IMR-90 (cell line): ENCODE measurements around the gene PRR5L. TPM values are rescaled to one million over a fixed set of nuclear protein-coding genes. Genes with fewer than 3 reads are reported as not detected.
A peak's percentile ranks its signal among the peaks of the same experiment; 100 is the strongest.

Source experiments
- ATAC-seq: fragments of 200-7000 bp; cut with Tn5 transposase; 2 replicates; pipeline ENCODE4 v1.9.1; 2020; ENCODE audit warnings: low read depth, mild to moderate bottlenecking, moderate library complexity
- BruUV-seq: library from RNA; stranded (reverse); fragments of 400-500 nt; replicated peaks from 2 replicates; lab custom pipeline; 2021; lab: Mats Ljungman, UMichigan
- CTCF ChIA-PET: fragments of 300-600 bp; formaldehyde crosslinking; extraction: SDS; loops from one replicate; lab custom pipeline; 2021; ENCODE audit warnings: antibody characterized with exemption; lab: Yijun Ruan, JAX
- POLR2A ChIA-PET: fragments of 300-600 bp; sonication (Branson Sonifier 250); formaldehyde crosslinking; loops from one replicate; lab custom pipeline; 2022; ENCODE audit warnings: antibody characterized with exemption; ENCODE audit not compliant: unreplicated experiment; lab: Charles Lee
- DNase-seq: peaks from one replicate; pipeline ENCODE4 v3.0.0; 2013
- H2AFZ ChIP-seq: replicated peaks from 2 replicates; pipeline ENCODE3; 2013; ENCODE audit warnings: low read length, mild to moderate bottlenecking; ENCODE audit not compliant: poor library complexity
- H2AK5ac ChIP-seq: 2 replicates; pipeline ENCODE4 v1.6.1; 2013; ENCODE audit warnings: low read depth, low read length, inconsistent platforms
- H2AK9ac ChIP-seq: replicated peaks from 2 replicates; pipeline ENCODE3; 2013; ENCODE audit warnings: mild to moderate bottlenecking, low read depth, low read length, moderate library complexity; ENCODE audit not compliant: poor library complexity
- H2BK120ac ChIP-seq: 2 replicates; pipeline ENCODE4 v1.6.1; 2013; ENCODE audit warnings: low read depth, low read length, inconsistent platforms
- H2BK15ac ChIP-seq: 3 replicates; pipeline ENCODE4 v1.6.1; 2013; ENCODE audit warnings: low read depth, low read length, inconsistent platforms
- H2BK20ac ChIP-seq: 2 replicates; pipeline ENCODE4 v1.6.1; 2013; ENCODE audit warnings: low read depth, mild to moderate bottlenecking, inconsistent platforms, low read length, moderate library complexity
- H2BK5ac ChIP-seq: 2 replicates; pipeline ENCODE4 v1.6.1; 2013; ENCODE audit warnings: mild to moderate bottlenecking, low read depth, low read length, inconsistent platforms; ENCODE audit not compliant: poor library complexity, severe bottlenecking
- H3K14ac ChIP-seq: replicated peaks from 2 replicates; pipeline ENCODE4 v1.6.1; 2013; ENCODE audit warnings: low read depth, low read length, inconsistent platforms
- H3K18ac ChIP-seq: 2 replicates; pipeline ENCODE4 v1.6.1; 2013; ENCODE audit warnings: low read depth, low read length, control low read depth
- H3K23ac ChIP-seq: 2 replicates; pipeline ENCODE4 v1.6.1; 2013; ENCODE audit warnings: low read depth, low read length, inconsistent platforms
- H3K27ac ChIP-seq: 2 replicates; pipeline ENCODE4 v1.5.1; 2013; ENCODE audit warnings: mild to moderate bottlenecking, control low read depth, low read length; ENCODE audit not compliant: insufficient read depth
- H3K27me3 ChIP-seq: 2 replicates; pipeline ENCODE4 v1.6.1; 2013; ENCODE audit warnings: low read length; ENCODE audit not compliant: control insufficient read depth, insufficient read depth
- H3K36me3 ChIP-seq: 2 replicates; pipeline ENCODE4 v1.6.1; 2013; ENCODE audit warnings: low read length, mixed read lengths; ENCODE audit not compliant: control insufficient read depth, insufficient read depth
- H3K4ac ChIP-seq: 2 replicates; pipeline ENCODE4 v1.6.1; 2013; ENCODE audit warnings: low read depth, low read length, inconsistent platforms
- H3K4me1 ChIP-seq: 2 replicates; pipeline ENCODE4 v1.6.1; 2013; ENCODE audit warnings: low read length, mixed read lengths; ENCODE audit not compliant: control insufficient read depth, insufficient read depth
- H3K4me2 ChIP-seq: 2 replicates; pipeline ENCODE4 v1.6.1; 2013; ENCODE audit warnings: low read depth, mild to moderate bottlenecking, control low read depth, low read length, moderate library complexity
- H3K4me3 ChIP-seq: 2 replicates; pipeline ENCODE4 v1.5.1; 2013; ENCODE audit warnings: low read depth, mild to moderate bottlenecking, control low read depth, low read length, moderate library complexity; ENCODE audit not compliant: insufficient read depth
- H3K56ac ChIP-seq: 2 replicates; pipeline ENCODE4 v1.6.1; 2013; ENCODE audit warnings: low read length, inconsistent platforms; ENCODE audit not compliant: insufficient read depth; ENCODE audit errors: extremely low read depth
- H3K79me1 ChIP-seq, 2 experiments: 2 replicates each; pipeline ENCODE4 v1.6.1; 2013; ENCODE audit warnings: low read length in 2 of 2, inconsistent platforms in 1 of 2, low read depth in 1 of 2
- H3K9ac ChIP-seq: 2 replicates; pipeline ENCODE4 v1.6.1; 2013; ENCODE audit warnings: low read depth, low read length, control low read depth
- H3K9me1 ChIP-seq: 2 replicates; pipeline ENCODE4 v1.6.1; 2013; ENCODE audit warnings: low read length, inconsistent platforms; ENCODE audit not compliant: insufficient read depth
- H3K9me3 ChIP-seq: 2 replicates; pipeline ENCODE4 v1.6.1; 2013; ENCODE audit warnings: low read length; ENCODE audit not compliant: control insufficient read depth, insufficient read depth
- H4K20me1 ChIP-seq: 2 replicates; pipeline ENCODE4 v1.6.1; 2013; ENCODE audit warnings: low read length, inconsistent platforms; ENCODE audit not compliant: insufficient read depth
- H4K5ac ChIP-seq: 2 replicates; pipeline ENCODE4 v1.6.1; 2013; ENCODE audit warnings: mild to moderate bottlenecking, low read depth, low read length, control low read depth
- H4K8ac ChIP-seq, 2 experiments: 2 replicates each; pipeline ENCODE4 v1.6.1; 2013; ENCODE audit warnings: low read depth in 2 of 2, low read length in 2 of 2, control low read depth in 1 of 2, inconsistent platforms in 1 of 2
- H4K91ac ChIP-seq: 2 replicates; pipeline ENCODE4 v1.6.1; 2013; ENCODE audit warnings: low read depth, low read length, inconsistent platforms; ENCODE audit not compliant: insufficient read depth
- BHLHE40 ChIP-seq: fragments of 150-350 bp; IDR thresholded peaks from 2 replicates; pipeline ENCODE4 v1.6.1; 2016; ENCODE audit warnings: mild to moderate bottlenecking, low read depth, low read length
- CEBPB ChIP-seq: IDR thresholded peaks from 2 replicates; pipeline ENCODE4 v1.6.1; 2012; ENCODE audit warnings: low read depth, low read length, improper control_type of control experiment
- CHD1 ChIP-seq: IDR thresholded peaks from 2 replicates; pipeline ENCODE4 v1.6.1; 2012; ENCODE audit warnings: low read depth, low read length, improper control_type of control experiment
- FOS ChIP-seq: fragments of 150-350 bp; IDR thresholded peaks from 2 replicates; pipeline ENCODE4 v1.6.1; 2016; ENCODE audit warnings: low read depth, low read length
- MAFK ChIP-seq: IDR thresholded peaks from 2 replicates; pipeline ENCODE4 v1.6.1; 2012; ENCODE audit warnings: low read depth, low read length, improper control_type of control experiment
- MAZ ChIP-seq: IDR thresholded peaks from 2 replicates; pipeline ENCODE4 v1.6.1; 2012; ENCODE audit warnings: low read depth, mild to moderate bottlenecking, low read length, improper control_type of control experiment, moderate library complexity, borderline replicate concordance
- MXI1 ChIP-seq: IDR thresholded peaks from 2 replicates; pipeline ENCODE4 v1.6.1; 2012; ENCODE audit warnings: low read depth, mild to moderate bottlenecking, low read length, moderate library complexity, borderline replicate concordance
- NFE2L2 ChIP-seq: fragments of 150-350 bp; IDR thresholded peaks from 2 replicates; pipeline ENCODE4 v1.6.1; 2016; ENCODE audit warnings: low read depth, mild to moderate bottlenecking, low read length
- POLR2A ChIP-seq: IDR thresholded peaks from 2 replicates; pipeline ENCODE4 v1.6.1; 2012; ENCODE audit warnings: mild to moderate bottlenecking, low read depth, low read length
- RAD21 ChIP-seq: IDR thresholded peaks from 2 replicates; pipeline ENCODE4 v1.6.1; 2012; ENCODE audit warnings: low read length, improper control_type of control experiment
- RCOR1 ChIP-seq: IDR thresholded peaks from 2 replicates; pipeline ENCODE4 v1.6.1; 2012; ENCODE audit warnings: mild to moderate bottlenecking, low read length, improper control_type of control experiment; ENCODE audit not compliant: insufficient replicate concordance
- RFX5 ChIP-seq: IDR thresholded peaks from 2 replicates; pipeline ENCODE4 v1.8.0; 2012; ENCODE audit warnings: low read depth, mild to moderate bottlenecking, low read length, moderate library complexity
- SMC3 ChIP-seq: fragments of 150-350 bp; IDR thresholded peaks from 2 replicates; pipeline ENCODE4 v1.6.1; 2016; ENCODE audit warnings: low read depth, mild to moderate bottlenecking, antibody characterized with exemption, low read length, moderate library complexity
- WGBS, 2 experiments: methylation state at CpG; one replicate each; pipeline versions ENCODE4 v1.1.5 to v1.1.7; 2013; ENCODE audit warnings: missing lambda C conversion rate in 2 of 2; ENCODE audit not compliant: insufficient read length in 1 of 2; ENCODE audit errors: extremely low coverage in 2 of 2; 5-methylcytosine and 5-hydroxymethylcytosine counted together
- dilution Hi-C: fragments of 300-500 bp; cut with HindIII; formaldehyde crosslinking; loops from one replicate; pipeline ENCODE4 v1.14.3; 2018; ENCODE audit warnings: low sequenced_read_pairs; ENCODE audit not compliant: unreplicated experiment
- in situ Hi-C: fragments of 300-500 bp; cut with MboI; formaldehyde crosslinking; loops from 3 replicates; pipeline ENCODE4 v1.14.3; 2019; ENCODE audit warnings: low sequenced_read_pairs, inconsistent platforms, mixed read lengths
- intact Hi-C: fragments of 100-400 bp; cut with micrococcal nuclease; formaldehyde crosslinking; loops from 2 replicates; pipeline ENCODE4 v1.10.0; 2022
- polyA plus RNA-seq, 3 experiments: library from polyadenylated mRNA; depleted of rRNA; stranded (reverse); fragments of >200 nt; gene quantifications; 2 replicates each; pipeline ENCODE4 v1.2.3, GENCODE V29; 2012; ENCODE audit warnings: low replicate concordance in 1 of 3
- total RNA-seq: library from RNA; depleted of rRNA; stranded (reverse); fragments of >200 nt; gene quantifications from 2 replicates; pipeline ENCODE4 v1.2.3, GENCODE V29; 2012
- TF ChIP-seq, protein P1 (sequence below): fragments of 150-350 bp; IDR thresholded peaks from 2 replicates; pipeline ENCODE4 v1.6.1; 2016; ENCODE audit warnings: low read depth, mild to moderate bottlenecking, low read length, moderate library complexity, borderline replicate concordance
- TF ChIP-seq, protein P2 (sequence below): fragments of 150-350 bp; IDR thresholded peaks from 2 replicates; pipeline ENCODE4 v1.6.1; 2017; ENCODE audit warnings: mild to moderate bottlenecking, antibody characterized with exemption, low read length, low read depth
- TF ChIP-seq, protein P3 (sequence below): conservative IDR thresholded peaks from 2 replicates; pipeline ENCODE4 v1.5.1; 2012; ENCODE audit warnings: mild to moderate bottlenecking, low read depth, low read length, improper control_type of control experiment

Gene PRR5L
- total and polyA plus RNA-seq, 2 of the 4 experiments (the other 2 are of a cell fraction) = 2.9 to 3.6 TPM

DNA sequence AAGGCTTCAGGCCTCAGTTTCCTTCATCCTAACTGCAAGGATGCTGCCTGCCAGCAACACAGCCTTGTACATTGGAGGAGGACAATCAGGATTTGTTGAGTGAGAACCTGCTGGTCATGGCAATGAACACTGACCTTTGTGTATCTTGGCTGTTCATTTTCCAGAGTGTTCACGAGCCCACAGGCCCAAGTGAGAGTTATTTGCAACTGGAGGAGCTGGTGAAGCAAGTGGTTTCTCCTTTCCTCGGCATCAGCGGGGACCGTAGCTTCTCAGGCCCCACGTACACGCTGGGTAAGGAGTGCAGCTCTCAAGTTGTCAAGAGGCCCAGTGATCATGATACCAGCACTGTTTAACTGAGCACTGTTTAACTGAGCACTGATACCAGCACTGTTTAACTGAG lies 155.0 kb downstream of the PRR5L start:
- H4K20me1 ChIP-seq = no peaks in the 10 kb centered on the region
- no peak overlapping the region for H3K4me3 ChIP-seq
- dilution Hi-C loops (no loop called here), intact Hi-C loops (no loop called here), in situ Hi-C loops (loop anchor here (25.0 kb wide), 1 partner anchor 839 kb away; the partner anchor contains the start of gene FJX1)
- H2AFZ ChIP-seq = peak overlapping the region; percentile 16
- BruUV-seq = no TSS peak
- H3K27ac ChIP-seq = no peak overlapping the region
- ChIA-PET POLR2A (no interaction called here), CTCF (no interaction called here)
- peak overlapping the region; percentile 62; the same call in 1 of the 2 replicates for H2BK20ac ChIP-seq
- peak overlapping the region; percentile 48 for H2AK9ac ChIP-seq
- no peak overlapping the region for H3K9ac ChIP-seq
- peak overlapping the region in 1 of 2 experiments; percentile 5; a peak in 1 of 4 replicates for H4K8ac ChIP-seq
- no peak for DNase-seq
- H2AK5ac ChIP-seq = peak overlapping the region; percentile 35; the same call in 1 of the 2 replicates
- H3K36me3 ChIP-seq = no peaks in the 10 kb centered on the region
- no peak overlapping the region for H2BK120ac ChIP-seq
- no peak overlapping the region for H3K4me2 ChIP-seq
- no peaks in the 10 kb centered on the region for H3K27me3 ChIP-seq
- no peak overlapping the region for H2BK15ac ChIP-seq
- no peak overlapping the region for H3K18ac ChIP-seq
- no peak overlapping the region; the same call in 1 of the 2 replicates for H4K5ac ChIP-seq
- peaks cover 29% of the 10 kb centered on the region for H3K9me1 ChIP-seq
- TF ChIP-seq FOS (no peak), MXI1 (no peak), CEBPB (no peak), MAFK (no peak), RCOR1 (no peak), RFX5 (no peak), RAD21 (no peak), SMC3 (no peak), POLR2A (no peak), MAZ (no peak), NFE2L2 (no peak), BHLHE40 (no peak), CHD1 (no peak)
- TF ChIP-seq, protein P1, sequence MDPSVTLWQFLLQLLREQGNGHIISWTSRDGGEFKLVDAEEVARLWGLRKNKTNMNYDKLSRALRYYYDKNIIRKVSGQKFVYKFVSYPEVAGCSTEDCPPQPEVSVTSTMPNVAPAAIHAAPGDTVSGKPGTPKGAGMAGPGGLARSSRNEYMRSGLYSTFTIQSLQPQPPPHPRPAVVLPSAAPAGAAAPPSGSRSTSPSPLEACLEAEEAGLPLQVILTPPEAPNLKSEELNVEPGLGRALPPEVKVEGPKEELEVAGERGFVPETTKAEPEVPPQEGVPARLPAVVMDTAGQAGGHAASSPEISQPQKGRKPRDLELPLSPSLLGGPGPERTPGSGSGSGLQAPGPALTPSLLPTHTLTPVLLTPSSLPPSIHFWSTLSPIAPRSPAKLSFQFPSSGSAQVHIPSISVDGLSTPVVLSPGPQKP = no peak
- TF ChIP-seq, protein P2, sequence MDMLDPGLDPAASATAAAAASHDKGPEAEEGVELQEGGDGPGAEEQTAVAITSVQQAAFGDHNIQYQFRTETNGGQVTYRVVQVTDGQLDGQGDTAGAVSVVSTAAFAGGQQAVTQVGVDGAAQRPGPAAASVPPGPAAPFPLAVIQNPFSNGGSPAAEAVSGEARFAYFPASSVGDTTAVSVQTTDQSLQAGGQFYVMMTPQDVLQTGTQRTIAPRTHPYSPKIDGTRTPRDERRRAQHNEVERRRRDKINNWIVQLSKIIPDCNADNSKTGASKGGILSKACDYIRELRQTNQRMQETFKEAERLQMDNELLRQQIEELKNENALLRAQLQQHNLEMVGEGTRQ = no peak
- TF ChIP-seq, protein P3, sequence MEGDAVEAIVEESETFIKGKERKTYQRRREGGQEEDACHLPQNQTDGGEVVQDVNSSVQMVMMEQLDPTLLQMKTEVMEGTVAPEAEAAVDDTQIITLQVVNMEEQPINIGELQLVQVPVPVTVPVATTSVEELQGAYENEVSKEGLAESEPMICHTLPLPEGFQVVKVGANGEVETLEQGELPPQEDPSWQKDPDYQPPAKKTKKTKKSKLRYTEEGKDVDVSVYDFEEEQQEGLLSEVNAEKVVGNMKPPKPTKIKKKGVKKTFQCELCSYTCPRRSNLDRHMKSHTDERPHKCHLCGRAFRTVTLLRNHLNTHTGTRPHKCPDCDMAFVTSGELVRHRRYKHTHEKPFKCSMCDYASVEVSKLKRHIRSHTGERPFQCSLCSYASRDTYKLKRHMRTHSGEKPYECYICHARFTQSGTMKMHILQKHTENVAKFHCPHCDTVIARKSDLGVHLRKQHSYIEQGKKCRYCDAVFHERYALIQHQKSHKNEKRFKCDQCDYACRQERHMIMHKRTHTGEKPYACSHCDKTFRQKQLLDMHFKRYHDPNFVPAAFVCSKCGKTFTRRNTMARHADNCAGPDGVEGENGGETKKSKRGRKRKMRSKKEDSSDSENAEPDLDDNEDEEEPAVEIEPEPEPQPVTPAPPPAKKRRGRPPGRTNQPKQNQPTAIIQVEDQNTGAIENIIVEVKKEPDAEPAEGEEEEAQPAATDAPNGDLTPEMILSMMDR = no peak
- peak overlapping the region; percentile 5; the same call in 1 of the 2 replicates for H4K91ac ChIP-seq
- peaks cover 0 to 9% of the 10 kb centered on the region in 2 experiments; a peak in 1 of 4 replicates for H3K79me1 ChIP-seq
- no peak for ATAC-seq
- H3K4ac ChIP-seq = peak overlapping the region; percentile 48; the same call in 1 of the 2 replicates
- 0 out of 2 replicates have a peak overlapping the region, but pooled peaks have one; percentile 43 for H3K23ac ChIP-seq
- no peaks in the 10 kb centered on the region for H3K9me3 ChIP-seq
- H3K14ac ChIP-seq = 0 out of 2 replicates have a peak overlapping the region, but pooled peaks have one; percentile 34
- H2BK5ac ChIP-seq = no peak overlapping the region
- H3K56ac ChIP-seq = no peak overlapping the region
- H3K4me1 ChIP-seq = peaks cover 35% of the 10 kb centered on the region
- WGBS, 2 experiments = 100% methylated on average over 6 of the region's 6 CpGs; no CpG with 5 or more reads in 1 of the 2 experiments
